Subcutaneous adipose tissue (tissue), 4 donors: ENCODE results near the gene NHERF1. TPM values are rescaled to one million over a fixed set of nuclear protein-coding genes. Genes with fewer than 3 reads are reported as not detected.

Experiments
- total RNA-seq, 4 donors: library from RNA; depleted of rRNA; stranded (reverse); fragments of >200 nt; gene quantifications; one replicate each; pipeline ENCODE4 v1.1.0, GENCODE V29; 2016
- TF ChIP-seq, protein P1 (sequence below): fragments of 450-650 bp; IDR thresholded peaks from one replicate; pipeline ENCODE4 v1.5.1; 2016; ENCODE audit warnings: low read depth, mild to moderate bottlenecking, control low read depth, antibody characterized with exemption, moderate library complexity

Gene NHERF1
- 10 to 100 TPM; 10.3 to 26.2 (median 15.1) TPM for total RNA-seq

- TF ChIP-seq, protein P1, sequence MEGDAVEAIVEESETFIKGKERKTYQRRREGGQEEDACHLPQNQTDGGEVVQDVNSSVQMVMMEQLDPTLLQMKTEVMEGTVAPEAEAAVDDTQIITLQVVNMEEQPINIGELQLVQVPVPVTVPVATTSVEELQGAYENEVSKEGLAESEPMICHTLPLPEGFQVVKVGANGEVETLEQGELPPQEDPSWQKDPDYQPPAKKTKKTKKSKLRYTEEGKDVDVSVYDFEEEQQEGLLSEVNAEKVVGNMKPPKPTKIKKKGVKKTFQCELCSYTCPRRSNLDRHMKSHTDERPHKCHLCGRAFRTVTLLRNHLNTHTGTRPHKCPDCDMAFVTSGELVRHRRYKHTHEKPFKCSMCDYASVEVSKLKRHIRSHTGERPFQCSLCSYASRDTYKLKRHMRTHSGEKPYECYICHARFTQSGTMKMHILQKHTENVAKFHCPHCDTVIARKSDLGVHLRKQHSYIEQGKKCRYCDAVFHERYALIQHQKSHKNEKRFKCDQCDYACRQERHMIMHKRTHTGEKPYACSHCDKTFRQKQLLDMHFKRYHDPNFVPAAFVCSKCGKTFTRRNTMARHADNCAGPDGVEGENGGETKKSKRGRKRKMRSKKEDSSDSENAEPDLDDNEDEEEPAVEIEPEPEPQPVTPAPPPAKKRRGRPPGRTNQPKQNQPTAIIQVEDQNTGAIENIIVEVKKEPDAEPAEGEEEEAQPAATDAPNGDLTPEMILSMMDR: no peak
Observed at GRCh38 chr17:74748529-74749278, at the start of gene NHERF1. Gene NHERF1, plus strand, starts transcription at chr17:74748628. Its CDS starts 219 bp downstream, at chr17:74748847.

DNA sequence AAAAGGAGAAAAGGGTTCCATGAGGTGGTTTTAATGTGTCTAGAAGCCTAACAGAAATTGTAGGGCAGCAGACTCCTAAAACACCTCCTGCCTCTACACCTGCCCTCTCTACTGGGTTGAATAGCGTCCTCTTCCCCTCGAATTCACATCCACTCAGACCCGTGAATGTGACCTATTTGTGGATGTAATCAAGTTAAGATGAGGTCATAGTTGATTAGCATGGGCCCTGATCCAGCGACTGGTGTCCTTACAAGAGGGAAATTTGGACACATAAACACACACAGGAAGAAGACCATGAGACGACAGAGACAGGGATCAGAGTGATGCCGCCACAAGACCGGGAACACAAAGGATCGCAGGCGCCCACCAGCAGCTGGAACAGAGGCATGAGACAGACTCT, 49.2 kb upstream of the NHERF1 start:
- TF ChIP-seq, protein P1: no peak

DNA sequence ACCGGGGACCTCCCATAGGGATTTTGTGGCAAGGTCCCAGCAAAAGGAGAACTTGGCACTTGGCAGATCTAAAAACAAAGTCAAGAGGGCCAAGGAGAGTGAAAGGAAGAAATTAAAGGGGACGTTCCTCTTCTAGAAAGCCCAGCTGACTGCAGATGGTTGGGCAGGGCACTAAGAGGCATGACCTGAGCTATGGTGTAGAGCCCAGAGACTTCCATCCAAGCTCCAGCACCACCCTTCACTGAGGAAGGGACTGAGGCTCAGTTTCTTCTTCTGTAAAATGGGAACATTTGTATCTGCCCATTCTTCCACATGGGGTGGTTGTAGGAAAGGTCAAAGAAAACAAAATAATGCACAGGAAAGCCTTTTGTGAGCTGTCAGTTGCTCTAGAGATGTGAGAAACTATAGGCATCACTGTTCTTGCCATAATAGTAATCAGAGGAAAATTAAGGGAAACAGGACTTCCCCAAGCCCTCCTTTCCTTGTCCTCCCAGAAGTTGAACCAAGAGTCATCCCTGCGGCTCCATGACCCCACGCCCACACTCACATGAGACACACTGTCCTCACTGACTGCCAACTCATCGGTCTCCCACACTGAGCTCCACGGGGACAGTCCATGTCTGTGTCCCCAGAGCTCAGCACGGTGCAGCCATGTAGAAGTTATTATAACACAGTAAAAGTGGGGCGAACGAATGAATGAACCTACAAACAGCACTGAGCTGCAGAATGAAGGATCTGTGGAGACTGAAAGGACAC, 46.1 kb upstream of the NHERF1 start:
- TF ChIP-seq, protein P1: no peak

DNA sequence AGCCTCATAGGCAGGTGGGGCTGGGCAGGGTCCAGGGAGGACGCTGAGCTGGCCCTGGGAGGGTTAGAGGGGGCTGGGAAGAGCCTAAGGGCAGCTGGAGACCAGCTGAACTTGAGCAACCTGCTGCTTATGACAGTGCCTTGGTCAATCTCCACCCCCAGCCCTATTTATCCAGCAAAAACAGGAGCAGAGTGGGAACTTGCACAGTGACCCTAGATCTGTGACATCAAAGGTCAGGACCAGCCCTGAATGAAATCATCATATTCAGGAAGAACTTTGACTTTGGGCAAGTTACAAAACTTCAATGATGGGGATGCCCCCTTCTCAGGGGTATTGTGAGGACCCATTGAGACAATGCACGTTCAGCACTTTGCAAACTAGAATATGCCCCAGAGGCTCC, 45.1 kb upstream of the NHERF1 start:
- TF ChIP-seq, protein P1: no peak

GRCh38 chr17:74704544-74704943, 43.9 kb upstream of the NHERF1 start:
- TF ChIP-seq, protein P1: no peak

GRCh38 chr17:74711058-74711824, 37.2 kb upstream of the NHERF1 start:
- TF ChIP-seq, protein P1: no peak

- TF ChIP-seq, protein P1: no peak
Observed at GRCh38 chr17:74712301-74712700, 36.1 kb upstream of the NHERF1 start.
